Omental fat pad (tissue), 4 donors: ENCODE results near the gene TCEAL5. TPM values are rescaled to one million over a fixed set of nuclear protein-coding genes. Genes with fewer than 3 reads are reported as not detected.
"Not testable (repeated sequence)": the region's sequence is repeated elsewhere in the genome, so short reads cannot be mapped to it uniquely, and the experiment has no call there.

Source experiments
- ATAC-seq: fragments of 150-250 bp; one replicate; pipeline ENCODE4 v1.9.1; 2016; ENCODE audit warnings: mild to moderate bottlenecking, moderate library complexity; ENCODE audit not compliant: low FRiP score
- DNase-seq: peaks from one replicate; pipeline ENCODE4 v3.0.0-alpha.2; 2019; ENCODE audit warnings: low spot score
- total RNA-seq, 4 donors: library from RNA; depleted of rRNA; stranded (reverse); fragments of >200 nt; gene quantifications; one replicate each; pipeline ENCODE4 v1.1.0, GENCODE V29; 2016
- TF ChIP-seq, protein P1 (sequence below), 3 donors: fragments of 450-650 bp; IDR thresholded peaks; one replicate each; pipeline ENCODE4 v1.5.1; 2016 to 2017; ENCODE audit warnings: antibody characterized with exemption in 3 of 3, mild to moderate bottlenecking in 3 of 3, moderate library complexity in 2 of 3

The TCEAL5 gene
- total RNA-seq, 4 donors from 2014 or later: 2.9 TPM; not detected in 3

DNA sequence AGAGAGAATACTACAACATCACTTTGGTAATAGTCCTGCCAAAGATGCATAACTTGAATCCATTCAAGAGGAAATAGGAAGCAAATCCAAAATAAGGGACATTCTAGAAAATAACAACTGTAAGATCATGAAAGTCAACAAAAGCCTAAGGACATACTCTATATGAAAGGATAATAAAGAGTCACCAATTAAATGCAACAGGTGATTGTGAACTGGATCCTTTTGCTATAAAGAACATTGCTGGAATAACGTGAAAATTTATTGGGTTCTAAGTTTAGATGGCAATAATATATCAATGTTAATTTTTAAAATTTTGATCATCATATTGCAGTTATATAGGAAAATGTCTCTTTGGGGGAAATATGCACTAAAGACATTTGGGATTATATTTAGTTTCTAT, 41.7 kb downstream of the TCEAL5 start:
- TF ChIP-seq, protein P1, sequence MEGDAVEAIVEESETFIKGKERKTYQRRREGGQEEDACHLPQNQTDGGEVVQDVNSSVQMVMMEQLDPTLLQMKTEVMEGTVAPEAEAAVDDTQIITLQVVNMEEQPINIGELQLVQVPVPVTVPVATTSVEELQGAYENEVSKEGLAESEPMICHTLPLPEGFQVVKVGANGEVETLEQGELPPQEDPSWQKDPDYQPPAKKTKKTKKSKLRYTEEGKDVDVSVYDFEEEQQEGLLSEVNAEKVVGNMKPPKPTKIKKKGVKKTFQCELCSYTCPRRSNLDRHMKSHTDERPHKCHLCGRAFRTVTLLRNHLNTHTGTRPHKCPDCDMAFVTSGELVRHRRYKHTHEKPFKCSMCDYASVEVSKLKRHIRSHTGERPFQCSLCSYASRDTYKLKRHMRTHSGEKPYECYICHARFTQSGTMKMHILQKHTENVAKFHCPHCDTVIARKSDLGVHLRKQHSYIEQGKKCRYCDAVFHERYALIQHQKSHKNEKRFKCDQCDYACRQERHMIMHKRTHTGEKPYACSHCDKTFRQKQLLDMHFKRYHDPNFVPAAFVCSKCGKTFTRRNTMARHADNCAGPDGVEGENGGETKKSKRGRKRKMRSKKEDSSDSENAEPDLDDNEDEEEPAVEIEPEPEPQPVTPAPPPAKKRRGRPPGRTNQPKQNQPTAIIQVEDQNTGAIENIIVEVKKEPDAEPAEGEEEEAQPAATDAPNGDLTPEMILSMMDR (IDR thresholded peaks at IDR 0.05): no peak

DNA sequence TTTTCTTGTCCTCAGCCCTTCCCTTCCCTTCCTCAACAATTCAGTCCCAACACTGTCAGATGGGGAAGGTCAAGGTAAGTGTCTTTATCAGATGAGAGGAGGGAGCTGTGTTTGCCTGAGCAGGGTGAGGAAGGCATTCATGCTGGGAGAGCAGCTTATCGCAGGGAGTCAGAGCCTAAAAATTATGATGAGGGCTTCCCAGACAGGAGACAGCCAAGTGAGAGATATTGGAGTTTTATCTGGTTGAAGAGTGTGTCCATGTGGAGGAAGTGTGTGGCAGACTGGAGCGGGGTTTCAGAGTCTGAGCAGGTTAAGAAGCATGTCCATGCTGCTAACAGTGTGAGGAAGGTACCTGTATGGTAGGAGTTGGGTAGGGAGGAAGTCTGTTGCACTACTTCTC, 43.3 kb downstream of the TCEAL5 start:
- TF ChIP-seq, protein P1 (IDR thresholded peaks at IDR 0.05): no peak
- ATAC-seq (no peak), DNase-seq (no peak)

More for the DNA sequence above, 41.7 kb downstream of the TCEAL5 start:
- no peak for ATAC-seq
- no peak for DNase-seq

DNA sequence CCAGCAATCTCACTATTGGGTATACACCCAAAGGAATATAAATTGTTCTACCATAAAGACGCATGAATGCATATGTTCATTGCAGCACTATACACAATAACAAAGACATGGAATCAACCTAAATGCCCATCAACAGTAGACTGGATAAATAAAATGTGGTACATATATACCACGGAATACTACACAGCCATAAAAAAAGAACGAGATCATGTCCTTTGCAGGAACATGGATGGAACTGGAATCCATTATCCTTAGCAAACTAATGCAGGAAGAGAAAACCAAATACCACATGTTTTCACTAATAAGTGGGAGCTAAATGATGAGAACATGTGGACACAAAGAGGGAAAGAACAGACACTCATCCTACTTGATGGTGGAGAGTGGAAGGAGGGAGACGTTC, 50.6 kb downstream of the TCEAL5 start:
- ATAC-seq: not testable (repeated sequence)

More for the DNA sequence above, 50.6 kb downstream of the TCEAL5 start:
- DNase-seq: not testable (repeated sequence)

Other genes starting within 250 kb of the TCEAL5 start
- gene BEX1, start 212.6 kb downstream of the TCEAL5 start, total RNA-seq: 1 to 10 TPM in 2 of 4 donors, under 1 TPM in 1, not detected in 1; 0.69 to 2.2 (median 1.4) TPM
- gene NXF3, start 183.6 kb downstream of the TCEAL5 start, total RNA-seq: 1 to 10 TPM in 3 of 4 donors, under 1 TPM in 1; 0.84 to 4.0 (median 1.8) TPM
- 10 to 100 TPM; 20.5 to 33.6 (median 29.4) TPM for gene BEX4, start 61.6 kb downstream of the TCEAL5 start, total RNA-seq
- gene TCEAL8, start 21.6 kb downstream of the TCEAL5 start, total RNA-seq: 10 to 100 TPM; 28.9 to 60.2 (median 49.7) TPM
- 10 to 100 TPM in 2 of 4 donors, 1 to 10 TPM in 1, not detected in 1; 2.8 to 13.1 (median 12.6) TPM for gene BEX2, start 34.2 kb upstream of the TCEAL5 start, total RNA-seq
- 10 to 100 TPM in 1 of 4 donors, 1 to 10 TPM in 3; 2.0 to 18.5 (median 6.7) TPM for gene TCEAL7, start 53.5 kb upstream of the TCEAL5 start, total RNA-seq
- gene TCEAL9, start 79.8 kb upstream of the TCEAL5 start, total RNA-seq: 100 to 1,000 TPM in 1 of 4 donors, 10 to 100 TPM in 3; 55.2 to 129 (median 70.8) TPM
- gene BEX3, start 99.8 kb upstream of the TCEAL5 start, total RNA-seq: 100 to 1,000 TPM in 3 of 4 donors, 10 to 100 TPM in 1; 68.5 to 157 (median 110) TPM
- 1 to 10 TPM in 1 of 4 donors, under 1 TPM in 2, not detected in 1; 0.19 to 1.3 (median 0.44) TPM for gene RAB40A, start 242.7 kb upstream of the TCEAL5 start, total RNA-seq